Gastroesophageal sphincter (tissue), 3 donors: ENCODE data around the gene DDI2.

Experiments
- EP300 ChIP-seq: sonication (generic); formaldehyde crosslinking; IDR thresholded peaks from one replicate; pipeline ENCODE4 v1.6.1; 2017; ENCODE audit warnings: antibody characterized with exemption, mild to moderate bottlenecking
- POLR2A ChIP-seq, 2 donors: fragments of 450-650 bp; IDR thresholded peaks; one replicate each; pipeline ENCODE4 v1.6.1; 2017; ENCODE audit warnings: antibody characterized with exemption in 2 of 2, mild to moderate bottlenecking in 2 of 2, moderate library complexity in 1 of 2
- POLR2AphosphoS5 ChIP-seq: sonication (generic); formaldehyde crosslinking; IDR thresholded peaks from one replicate; pipeline ENCODE4 v1.6.1; 2017; ENCODE audit warnings: antibody characterized with exemption
- TF ChIP-seq, protein P1 (sequence below), 4 experiments: fragments of 200-600 bp in 2 of 4; fragments of 450-650 bp in 2 of 4; sonication (generic) in 1 of 4; IDR thresholded peaks; one replicate each; pipeline ENCODE4 v1.5.1; 2017 to 2019; ENCODE audit warnings: antibody characterized with exemption in 4 of 4, mild to moderate bottlenecking in 2 of 4, moderate library complexity in 2 of 4

DNA sequence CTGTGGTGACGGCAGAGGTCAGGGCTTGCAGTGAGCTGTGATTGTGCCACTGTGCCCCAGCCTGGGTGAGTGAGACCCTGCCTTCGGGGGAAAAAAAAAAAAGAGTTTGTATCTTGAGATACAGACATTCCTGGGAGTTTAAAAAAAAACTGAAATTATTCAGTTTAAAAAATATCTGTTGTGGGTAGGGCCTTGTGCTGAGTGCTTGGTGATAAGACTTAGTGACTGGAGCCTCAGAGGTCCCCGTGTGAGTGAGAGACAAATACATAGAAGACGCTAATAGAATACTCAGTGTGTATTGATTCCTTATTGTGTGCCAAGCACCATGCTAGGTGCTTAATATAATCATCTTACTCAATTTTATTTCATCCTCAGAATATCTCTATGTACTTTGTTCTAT lies 22.7 kb downstream of the DDI2 start:
- TF ChIP-seq, protein P1, sequence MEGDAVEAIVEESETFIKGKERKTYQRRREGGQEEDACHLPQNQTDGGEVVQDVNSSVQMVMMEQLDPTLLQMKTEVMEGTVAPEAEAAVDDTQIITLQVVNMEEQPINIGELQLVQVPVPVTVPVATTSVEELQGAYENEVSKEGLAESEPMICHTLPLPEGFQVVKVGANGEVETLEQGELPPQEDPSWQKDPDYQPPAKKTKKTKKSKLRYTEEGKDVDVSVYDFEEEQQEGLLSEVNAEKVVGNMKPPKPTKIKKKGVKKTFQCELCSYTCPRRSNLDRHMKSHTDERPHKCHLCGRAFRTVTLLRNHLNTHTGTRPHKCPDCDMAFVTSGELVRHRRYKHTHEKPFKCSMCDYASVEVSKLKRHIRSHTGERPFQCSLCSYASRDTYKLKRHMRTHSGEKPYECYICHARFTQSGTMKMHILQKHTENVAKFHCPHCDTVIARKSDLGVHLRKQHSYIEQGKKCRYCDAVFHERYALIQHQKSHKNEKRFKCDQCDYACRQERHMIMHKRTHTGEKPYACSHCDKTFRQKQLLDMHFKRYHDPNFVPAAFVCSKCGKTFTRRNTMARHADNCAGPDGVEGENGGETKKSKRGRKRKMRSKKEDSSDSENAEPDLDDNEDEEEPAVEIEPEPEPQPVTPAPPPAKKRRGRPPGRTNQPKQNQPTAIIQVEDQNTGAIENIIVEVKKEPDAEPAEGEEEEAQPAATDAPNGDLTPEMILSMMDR (IDR thresholded peaks at IDR 0.05) = no peak
- TF ChIP-seq EP300 (no peak), POLR2A (IDR thresholded peaks at IDR 0.05) (no peak), POLR2AphosphoS5 (no peak)
